Suprapubic skin (tissue), 4 donors: Measurements from ENCODE around the gene C14orf132. TPM values are rescaled to one million over a fixed set of nuclear protein-coding genes. Genes with fewer than 3 reads are reported as not detected.

Source experiments
- DNase-seq, 2 donors: peaks; one replicate each; pipeline ENCODE4 v3.0.0-alpha.2; 2019; ENCODE audit warnings: low spot score in 2 of 2
- H3K27ac ChIP-seq: fragments of 200-600 bp; sonication (generic); one replicate; pipeline ENCODE4 v1.5.1; 2019
- H3K27me3 ChIP-seq: fragments of 200-600 bp; sonication (generic); one replicate; pipeline ENCODE4 v1.5.1; 2019
- H3K36me3 ChIP-seq: fragments of 200-600 bp; sonication (generic); one replicate; pipeline ENCODE4 v1.5.1; 2019
- H3K4me1 ChIP-seq: fragments of 200-600 bp; sonication (generic); one replicate; pipeline ENCODE4 v1.5.1; 2019
- H3K4me3 ChIP-seq: fragments of 200-600 bp; sonication (generic); one replicate; pipeline ENCODE4 v1.5.1; 2019; ENCODE audit warnings: mild to moderate bottlenecking
- H3K9me3 ChIP-seq: fragments of 200-600 bp; sonication (generic); one replicate; pipeline ENCODE4 v1.5.1; 2019
- CTCF ChIP-seq, 2 donors: fragments of 200-600 bp in 1 of 2; fragments of 450-650 bp in 1 of 2; sonication (generic) in 1 of 2; IDR thresholded peaks; one replicate each; pipeline ENCODE4 v1.5.1; 2016 to 2019; ENCODE audit warnings: antibody characterized with exemption in 2 of 2, mild to moderate bottlenecking in 1 of 2, moderate library complexity in 1 of 2
- EP300 ChIP-seq: sonication (generic); formaldehyde crosslinking; IDR thresholded peaks from one replicate; pipeline ENCODE4 v1.6.1; 2017; ENCODE audit warnings: antibody characterized with exemption
- POLR2A ChIP-seq, 2 donors: fragments of 450-650 bp; IDR thresholded peaks; one replicate each; pipeline ENCODE4 v1.6.1; 2017; ENCODE audit warnings: antibody characterized with exemption in 2 of 2, mild to moderate bottlenecking in 2 of 2, moderate library complexity in 2 of 2
- POLR2AphosphoS5 ChIP-seq, 3 donors: sonication (generic); formaldehyde crosslinking; IDR thresholded peaks; one replicate each; pipeline ENCODE4 v1.6.1; 2017; ENCODE audit warnings: antibody characterized with exemption in 3 of 3
- WGBS: methylation state at CpG from one replicate; pipeline ENCODE4 v1.1.5; 2018; 5-methylcytosine and 5-hydroxymethylcytosine counted together
- total RNA-seq, 4 donors: library from RNA; depleted of rRNA; stranded (reverse); fragments of >200 nt; gene quantifications; one replicate each; pipeline ENCODE4 v1.1.0, GENCODE V29; 2016

C14orf132 gene
- total RNA-seq, 4 donors from 2014 or later = 16.2 to 34.4 (median 27.9) TPM

GRCh38 chr14:96035456-96035855 lies 3.7 kb upstream of the C14orf132 start:
- WGBS = 45% methylated on average over 2 of the region's 2 CpGs
- H3K36me3 ChIP-seq = no peaks in the 10 kb centered on the region
- no peak overlapping the region for H3K27ac ChIP-seq
- TF ChIP-seq POLR2A (IDR thresholded peaks at IDR 0.05) = no peak
- no peak for TF ChIP-seq EP300
- no peak for TF ChIP-seq POLR2AphosphoS5 (IDR thresholded peaks at IDR 0.05)
- TF ChIP-seq CTCF (IDR thresholded peaks at IDR 0.05) = no peak
- H3K9me3 ChIP-seq = no peaks in the 10 kb centered on the region
- H3K4me3 ChIP-seq = no peak overlapping the region
- DNase-seq = no peak
- H3K27me3 ChIP-seq = peaks cover 6% of the 10 kb centered on the region
- peaks cover 25% of the 10 kb centered on the region for H3K4me1 ChIP-seq

- DNase-seq = peak in 1 of 2 donors; percentile 89
- peak overlapping the region; percentile 83 for H3K27ac ChIP-seq
- peak overlapping the region; percentile 84 for H3K4me3 ChIP-seq
- H3K9me3 ChIP-seq = no peaks in the 10 kb centered on the region
- 18% methylated on average over 3 of the region's 7 CpGs for WGBS
- no peaks in the 10 kb centered on the region for H3K36me3 ChIP-seq
- TF ChIP-seq POLR2A (IDR thresholded peaks at IDR 0.05) = no peak
- no peak for TF ChIP-seq EP300
- TF ChIP-seq POLR2AphosphoS5 (IDR thresholded peaks at IDR 0.05) = no peak
- TF ChIP-seq CTCF (IDR thresholded peaks at IDR 0.05) = no peak
- peaks cover 6% of the 10 kb centered on the region for H3K27me3 ChIP-seq
- peaks cover 42% of the 10 kb centered on the region for H3K4me1 ChIP-seq
These were observed 1.1 kb upstream of the C14orf132 start for GRCh38 chr14:96037891-96038557.

- Histone ChIP-seq H3K27ac (peak overlapping the region; percentile 83), H3K27me3 (peaks cover 6% of the 10 kb centered on the region), H3K4me3 (peak overlapping the region; percentile 84), H3K36me3 (no peaks in the 10 kb centered on the region), H3K4me1 (peaks cover 42% of the 10 kb centered on the region), H3K9me3 (no peaks in the 10 kb centered on the region)
- 16% methylated on average over 10 of the region's 10 CpGs for WGBS
- TF ChIP-seq POLR2AphosphoS5 (IDR thresholded peaks at IDR 0.05) = no peak
- TF ChIP-seq POLR2A (IDR thresholded peaks at IDR 0.05) = no peak
- TF ChIP-seq CTCF (IDR thresholded peaks at IDR 0.05) = no peak
- no peak for TF ChIP-seq EP300
- no peak for DNase-seq
These were observed 623 bp upstream of the C14orf132 start for GRCh38 chr14:96038558-96038919.

GRCh38 chr14:96039633-96040311 lies 610 bp downstream of the C14orf132 start:
- Histone ChIP-seq H3K9me3 (no peaks in the 10 kb centered on the region), H3K4me3 (peak overlapping the region; percentile 84), H3K27me3 (peaks cover 6% of the 10 kb centered on the region), H3K4me1 (peaks cover 42% of the 10 kb centered on the region), H3K36me3 (no peaks in the 10 kb centered on the region), H3K27ac (peak overlapping the region; percentile 83)
- no peak for DNase-seq
- TF ChIP-seq CTCF (IDR thresholded peaks at IDR 0.05) = no peak
- no peak for TF ChIP-seq POLR2A (IDR thresholded peaks at IDR 0.05)
- TF ChIP-seq POLR2AphosphoS5 (IDR thresholded peaks at IDR 0.05) = no peak
- no peak for TF ChIP-seq EP300
- 0% methylated on average over 2 of the region's 56 CpGs for WGBS

GRCh38 chr14:96040828-96041371 lies 1.7 kb downstream of the C14orf132 start:
- TF ChIP-seq EP300 = peak; percentile 82
- TF ChIP-seq POLR2A (IDR thresholded peaks at IDR 0.05) = no peak
- H3K4me1 ChIP-seq = peaks cover 42% of the 10 kb centered on the region

More at GRCh38 chr14:96040828-96041371, 1.7 kb downstream of the C14orf132 start:
- Histone ChIP-seq H3K36me3 (no peaks in the 10 kb centered on the region), H3K9me3 (no peaks in the 10 kb centered on the region), H3K4me3 (peak overlapping the region; percentile 84), H3K27ac (no peak overlapping the region), H3K27me3 (peaks cover 6% of the 10 kb centered on the region)
- no peak for DNase-seq
- 67% methylated on average over 9 of the region's 9 CpGs for WGBS
